ENCODE results near the gene HEPHL1.
A peak's percentile ranks its signal among the peaks of the same experiment; 100 is the strongest.
"Not testable (repeated sequence)": the region's sequence is repeated elsewhere in the genome, so short reads cannot be mapped to it uniquely, and the experiment has no call there.

Gene HEPHL1

GRCh38 chr11:94020777-94021481 is at the start of gene HEPHL1:
Gene HEPHL1, plus strand, starts transcription at chr11:94021354. Its CDS starts 15 bp downstream, at chr11:94021369.
- no peak for DNase-seq (ENCODE audit: low spot score)

- no peak for DNase-seq (ENCODE audit: low spot score)
These were observed 48.4 kb upstream of the HEPHL1 start for GRCh38 chr11:93972790-93973189.

DNA sequence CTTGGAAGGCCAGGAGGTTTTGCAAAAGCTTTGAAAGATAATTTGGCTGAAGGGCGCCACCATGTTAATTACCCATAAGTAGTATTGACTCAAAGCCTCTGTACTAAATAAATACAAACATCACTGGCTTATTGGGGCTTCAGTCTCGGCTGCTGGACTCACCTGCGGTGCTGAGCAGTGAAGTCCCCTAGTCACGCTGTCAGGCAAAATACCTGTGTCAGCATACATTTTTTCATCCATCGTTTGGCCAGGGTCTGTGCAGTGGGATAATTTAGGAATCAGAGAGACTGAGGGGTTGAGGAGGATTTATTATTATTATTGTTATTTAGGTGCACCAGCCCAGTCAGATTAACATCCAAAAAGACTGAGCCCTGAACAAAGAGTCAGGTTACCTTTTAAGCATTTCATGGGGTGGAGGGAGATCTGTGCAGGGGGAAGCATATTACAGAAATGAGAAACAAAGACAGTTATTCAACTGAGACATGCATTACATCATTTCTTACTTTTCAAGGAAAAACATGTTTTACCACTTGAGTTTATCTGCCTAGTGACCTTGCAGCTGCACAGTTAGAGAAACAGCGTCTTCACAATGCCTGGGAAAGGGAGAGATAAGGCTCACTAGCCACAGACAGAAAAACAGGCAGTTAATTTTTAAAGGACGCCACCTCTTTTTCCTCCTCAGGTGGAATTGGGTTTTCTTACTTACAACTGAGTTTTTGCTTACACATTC is 47.7 kb upstream of the HEPHL1 start:
- not testable (repeated sequence) for DNase-seq (ENCODE audit: low spot score)

GRCh38 chr11:93974759-93975158 is 46.4 kb upstream of the HEPHL1 start:
- DNase-seq (ENCODE audit: low spot score), result no peak

GRCh38 chr11:93976577-93977254 is 44.4 kb upstream of the HEPHL1 start:
- not testable (repeated sequence) for DNase-seq (ENCODE audit: low spot score)

DNA sequence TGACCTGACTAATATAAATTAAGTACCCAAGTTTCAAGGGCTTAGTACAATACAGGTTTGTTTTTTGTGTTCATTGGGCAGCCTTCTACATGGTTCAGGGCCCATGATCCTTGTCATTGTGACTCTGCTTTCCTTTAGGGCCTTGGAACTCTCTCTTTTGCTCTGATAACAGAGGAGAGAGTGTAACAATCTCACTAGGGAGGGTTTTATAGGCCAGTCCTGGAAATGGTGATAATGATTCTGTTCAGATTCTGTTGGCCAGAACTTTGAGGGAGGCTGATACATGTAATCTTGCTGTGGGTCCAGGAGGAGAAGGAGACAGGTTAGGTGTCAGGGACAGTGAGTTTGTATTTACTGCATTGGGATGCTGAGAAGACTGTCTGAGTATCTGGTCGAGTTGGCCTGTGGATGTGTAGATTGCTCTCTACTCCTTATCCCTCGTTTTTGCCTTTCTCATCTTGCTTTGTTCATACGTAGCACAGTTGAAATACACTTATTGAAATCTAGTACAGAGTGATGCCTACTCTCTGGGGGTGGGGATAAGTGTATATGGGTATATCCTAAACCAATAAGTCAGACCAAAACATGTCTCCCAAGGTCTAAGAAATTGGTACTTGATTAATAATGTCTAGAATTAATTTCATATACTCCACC is 37.5 kb upstream of the HEPHL1 start:
- no peak for DNase-seq (ENCODE audit: low spot score)

GRCh38 chr11:93984196-93984567 is 37.0 kb upstream of the HEPHL1 start:
- DNase-seq (ENCODE audit: low spot score), result no peak

DNA sequence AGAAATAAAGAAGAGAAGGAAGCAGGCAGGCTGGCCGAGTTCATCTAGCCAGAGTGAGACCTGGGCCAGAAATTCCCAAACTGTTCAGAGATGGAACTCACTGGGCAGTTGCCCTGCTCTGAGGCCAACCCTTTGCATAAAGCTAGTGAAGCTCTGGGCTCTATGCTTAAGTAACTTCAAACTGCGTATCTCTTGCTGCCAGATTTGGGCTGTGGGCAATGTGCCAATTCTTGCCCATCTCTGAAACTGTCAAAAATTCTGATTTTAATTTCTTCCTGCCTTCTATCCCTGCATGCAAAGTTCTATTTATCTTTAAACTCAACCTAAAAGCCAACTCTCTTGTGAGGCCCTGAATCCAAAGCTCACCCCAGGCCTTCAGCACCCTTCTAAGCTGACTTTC is 36.2 kb upstream of the HEPHL1 start:
- no peak for DNase-seq (ENCODE audit: low spot score)

GRCh38 chr11:93986716-93987115 is 34.4 kb upstream of the HEPHL1 start:
- peak; percentile 54 for DNase-seq (ENCODE audit: low spot score)

- DNase-seq (ENCODE audit: low spot score), result no peak
These were observed 32.7 kb upstream of the HEPHL1 start for GRCh38 chr11:93988455-93988854.

DNA sequence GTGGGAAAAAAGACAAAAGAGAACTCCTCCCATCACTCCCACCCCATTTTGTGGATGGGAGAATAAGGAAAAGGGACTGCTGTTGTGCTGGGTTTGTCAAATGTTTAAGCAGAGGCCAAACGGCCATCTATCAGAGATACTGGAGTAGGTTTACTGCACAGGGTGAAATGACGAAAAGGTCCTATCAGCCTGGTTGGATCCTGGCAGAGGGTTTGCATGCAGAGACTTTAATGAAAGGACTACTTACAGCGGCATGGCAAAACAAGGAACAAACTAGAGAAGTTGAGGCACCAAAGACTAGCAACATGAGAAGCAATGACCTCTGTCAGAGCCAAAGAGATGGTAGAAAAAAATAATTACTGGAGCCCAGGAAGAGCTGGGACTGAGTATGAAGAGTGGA is 32.2 kb upstream of the HEPHL1 start:
- no peak for DNase-seq (ENCODE audit: low spot score)

DNA sequence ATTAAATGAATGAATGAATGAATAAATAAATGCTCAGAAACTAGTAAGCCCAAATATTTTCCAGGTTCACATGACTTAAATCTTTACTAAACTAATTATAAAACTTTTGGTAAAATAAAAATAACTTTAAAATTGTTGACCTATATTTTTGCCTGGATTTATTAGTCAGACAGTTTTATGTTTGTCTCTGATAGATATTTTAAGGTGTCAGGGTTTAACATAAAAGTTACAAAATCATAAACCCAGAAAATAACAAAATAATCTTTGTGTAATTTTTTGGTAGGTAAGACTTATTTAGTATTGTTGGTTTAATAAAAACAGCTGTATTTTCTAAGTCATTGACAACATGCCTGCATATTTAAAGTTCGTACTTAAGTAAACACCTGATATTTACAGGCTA is 27.4 kb upstream of the HEPHL1 start:
- no peak for DNase-seq (ENCODE audit: low spot score)

DNA sequence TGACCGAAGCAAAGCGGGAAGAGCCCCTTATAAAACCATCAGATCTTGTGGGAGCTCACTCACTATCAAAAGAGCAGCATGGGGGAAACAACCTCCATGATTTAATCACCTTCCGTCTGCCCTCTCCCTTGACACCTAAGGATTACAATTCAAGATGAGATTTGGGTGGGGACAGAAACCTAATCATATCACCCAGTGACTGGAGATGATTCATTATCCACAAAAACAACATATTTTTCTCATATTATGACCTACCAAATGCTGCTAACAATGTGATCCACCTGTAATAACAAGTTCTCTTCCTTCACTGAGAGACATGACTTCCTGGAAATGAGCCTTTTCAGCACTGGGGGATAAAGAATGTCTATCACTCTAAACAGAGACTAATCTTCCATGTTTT is 23.4 kb upstream of the HEPHL1 start:
- DNase-seq (ENCODE audit: low spot score), result no peak

- no peak for DNase-seq (ENCODE audit: low spot score)
These were observed 20.5 kb upstream of the HEPHL1 start for GRCh38 chr11:94000659-94001058.

GRCh38 chr11:94002226-94002625 is 18.9 kb upstream of the HEPHL1 start:
- DNase-seq (ENCODE audit: low spot score), result no peak

- DNase-seq (ENCODE audit: low spot score), result no peak
These were observed 13.7 kb upstream of the HEPHL1 start for GRCh38 chr11:94007426-94007825.

DNA sequence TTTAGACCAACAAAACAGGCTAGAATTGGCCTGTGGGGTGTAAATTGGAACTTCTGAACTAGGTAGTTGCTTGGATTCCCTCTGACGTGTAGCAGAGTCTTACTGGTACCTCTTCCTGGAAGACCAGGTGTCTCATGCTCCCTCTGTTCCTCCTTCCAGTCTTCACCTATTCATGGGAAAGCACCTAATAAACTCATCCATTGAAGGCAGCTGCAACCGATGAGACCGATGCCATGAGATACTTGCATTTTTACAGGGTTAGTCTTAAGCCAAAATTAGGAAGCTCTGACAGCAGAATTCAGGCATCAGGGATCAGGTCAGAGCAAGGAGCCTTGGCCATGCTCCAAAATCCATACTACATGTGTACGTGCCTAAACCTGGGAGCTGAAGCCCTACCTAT is 13.2 kb upstream of the HEPHL1 start:
- DNase-seq (ENCODE audit: low spot score), result no peak

DNA sequence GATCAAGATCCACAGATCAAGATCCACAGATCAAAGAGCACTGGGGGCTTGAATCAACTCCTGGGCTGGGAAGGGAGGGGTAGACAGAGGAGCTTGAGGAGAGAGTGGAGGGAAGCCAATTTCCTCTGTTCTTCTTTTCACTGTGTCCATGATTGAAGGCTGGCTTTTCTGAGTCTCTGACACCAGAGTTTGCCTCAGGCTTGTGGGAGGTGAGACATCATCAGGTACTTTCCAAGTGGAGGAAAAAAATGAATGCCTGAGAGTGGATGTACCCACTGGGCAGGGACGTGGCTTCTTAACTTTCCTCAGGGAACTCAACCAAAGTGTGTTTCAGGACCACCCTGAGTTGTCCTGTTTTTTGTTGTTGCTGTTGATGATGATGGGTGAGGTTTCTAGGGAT is 11.0 kb upstream of the HEPHL1 start:
- no peak for DNase-seq (ENCODE audit: low spot score)

- no peak for DNase-seq (ENCODE audit: low spot score)
These were observed 9.7 kb upstream of the HEPHL1 start for GRCh38 chr11:94011478-94011877.

DNA sequence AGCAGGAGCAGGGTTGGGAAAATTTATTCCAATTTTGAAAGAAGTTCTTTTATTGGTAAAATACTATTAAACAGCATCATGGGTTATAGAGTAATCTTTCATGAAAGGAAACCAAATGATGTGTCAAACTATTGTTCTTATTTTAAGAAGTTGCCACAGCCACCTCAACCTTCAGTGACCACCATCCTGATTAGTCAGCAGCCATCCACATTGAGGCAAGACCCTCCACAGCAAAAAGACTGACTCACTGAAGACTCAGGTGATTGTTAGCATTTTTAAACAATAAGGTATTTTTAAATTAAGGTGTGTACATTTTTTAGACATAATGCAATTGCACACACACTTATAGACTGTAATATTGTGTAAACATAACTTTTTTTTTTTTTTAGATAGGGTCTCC is 3.7 kb upstream of the HEPHL1 start:
- no peak for DNase-seq (ENCODE audit: low spot score)

DNA sequence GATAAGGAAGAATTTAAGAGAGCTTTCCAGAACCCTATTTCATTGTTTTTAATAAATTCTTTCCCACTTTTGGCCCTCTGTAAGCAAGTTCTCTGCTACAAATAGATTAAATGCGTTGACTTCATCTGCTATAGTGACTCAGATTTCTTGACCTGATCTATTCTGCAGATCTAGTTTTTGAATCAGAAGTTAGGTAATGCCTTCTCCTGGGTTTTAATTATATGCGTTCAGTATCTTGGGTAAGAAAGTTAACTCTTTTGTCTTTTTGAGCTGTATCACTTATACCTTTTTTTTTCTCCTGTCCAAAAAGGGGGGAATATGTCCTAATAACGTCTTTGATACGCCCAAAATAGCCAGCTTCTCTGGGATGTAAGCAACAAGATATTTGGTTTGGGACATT is 2.4 kb upstream of the HEPHL1 start:
- DNase-seq (ENCODE audit: low spot score), result no peak

GRCh38 chr11:94023856-94024255 is 2.7 kb downstream of the HEPHL1 start:
- DNase-seq (ENCODE audit: low spot score), result no peak

- no peak for DNase-seq (ENCODE audit: low spot score)
These were observed 3.4 kb downstream of the HEPHL1 start for GRCh38 chr11:94024547-94024946.
